Measurements from ENCODE around the gene RASAL2. TPM values are rescaled to one million over a fixed set of nuclear protein-coding genes. Genes with fewer than 3 reads are reported as not detected.

The RASAL2 gene
- total RNA-seq, 1 experiment from 2014 or later: 32.4 TPM

DNA sequence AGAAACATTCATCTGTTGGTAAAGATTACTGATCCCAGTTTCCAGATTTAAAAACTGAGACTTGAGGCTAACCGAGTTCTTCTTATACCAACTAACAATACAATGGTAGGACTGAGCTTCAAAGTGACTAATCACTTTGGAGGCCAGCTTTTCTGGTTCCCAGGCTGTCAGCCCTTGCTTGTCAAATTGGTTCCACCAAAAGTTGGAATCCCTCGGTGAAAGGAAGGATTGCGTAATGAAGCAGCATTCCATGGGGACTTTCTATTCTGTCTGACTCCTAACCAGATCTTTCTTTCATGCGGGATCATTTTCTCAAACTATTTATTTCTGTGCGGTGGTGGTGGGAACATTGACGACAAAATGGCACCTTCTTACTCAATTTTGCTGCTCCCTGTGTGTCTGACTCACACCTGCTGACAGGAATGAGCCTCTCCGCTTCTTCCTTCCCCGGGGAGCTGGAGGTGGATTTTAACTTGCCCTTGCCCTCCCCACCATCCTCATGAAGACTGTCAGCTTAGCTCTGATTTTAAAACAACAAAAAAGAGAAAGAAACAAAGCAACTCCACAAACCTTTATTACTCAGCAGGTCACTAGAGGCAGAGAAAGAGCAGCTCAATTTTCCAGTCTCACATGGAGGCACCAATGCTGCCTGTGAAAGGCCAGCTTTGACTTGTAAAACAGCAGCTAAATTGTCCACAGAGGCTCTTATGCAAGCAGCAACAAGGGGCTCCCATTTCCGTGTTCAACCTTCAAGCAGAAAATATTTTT lies 32.9 kb upstream of the RASAL2 start:
- BruUV-seq (replicated peaks): no TSS peak
- Mint-ChIP-seq H3K4me1 (ENCODE audit: low read depth, unreplicated experiment) (peaks cover 36% of the 10 kb centered on the region), H3K36me3 (ENCODE audit: insufficient read depth, unreplicated experiment) (no peaks in the 10 kb centered on the region), H3K9me3 (ENCODE audit: low read depth, unreplicated experiment) (no peaks in the 10 kb centered on the region), H3K27ac (ENCODE audit: unreplicated experiment) (peak overlapping the region; percentile 48), H3K4me3 (ENCODE audit: low read depth, unreplicated experiment) (peak overlapping the region; percentile 42), H3K27me3 (ENCODE audit: unreplicated experiment) (no peaks in the 10 kb centered on the region)
- peak; percentile 38 for DNase-seq
- intact Hi-C loops (cut with micrococcal nuclease; ENCODE audit: unreplicated experiment): no loop called here
- TF ChIP-seq, protein P1, sequence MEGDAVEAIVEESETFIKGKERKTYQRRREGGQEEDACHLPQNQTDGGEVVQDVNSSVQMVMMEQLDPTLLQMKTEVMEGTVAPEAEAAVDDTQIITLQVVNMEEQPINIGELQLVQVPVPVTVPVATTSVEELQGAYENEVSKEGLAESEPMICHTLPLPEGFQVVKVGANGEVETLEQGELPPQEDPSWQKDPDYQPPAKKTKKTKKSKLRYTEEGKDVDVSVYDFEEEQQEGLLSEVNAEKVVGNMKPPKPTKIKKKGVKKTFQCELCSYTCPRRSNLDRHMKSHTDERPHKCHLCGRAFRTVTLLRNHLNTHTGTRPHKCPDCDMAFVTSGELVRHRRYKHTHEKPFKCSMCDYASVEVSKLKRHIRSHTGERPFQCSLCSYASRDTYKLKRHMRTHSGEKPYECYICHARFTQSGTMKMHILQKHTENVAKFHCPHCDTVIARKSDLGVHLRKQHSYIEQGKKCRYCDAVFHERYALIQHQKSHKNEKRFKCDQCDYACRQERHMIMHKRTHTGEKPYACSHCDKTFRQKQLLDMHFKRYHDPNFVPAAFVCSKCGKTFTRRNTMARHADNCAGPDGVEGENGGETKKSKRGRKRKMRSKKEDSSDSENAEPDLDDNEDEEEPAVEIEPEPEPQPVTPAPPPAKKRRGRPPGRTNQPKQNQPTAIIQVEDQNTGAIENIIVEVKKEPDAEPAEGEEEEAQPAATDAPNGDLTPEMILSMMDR (IDR thresholded peaks at IDR 0.05; ENCODE audit: unreplicated experiment): no peak
- CTCF ChIA-PET: interaction anchor here (0.7 to 1.5 kb wide), 10 partner anchors 10 to 891 kb away, joined by 3 to 7 read pairs (median 3); no protein-coding TSS in a partner anchor

DNA sequence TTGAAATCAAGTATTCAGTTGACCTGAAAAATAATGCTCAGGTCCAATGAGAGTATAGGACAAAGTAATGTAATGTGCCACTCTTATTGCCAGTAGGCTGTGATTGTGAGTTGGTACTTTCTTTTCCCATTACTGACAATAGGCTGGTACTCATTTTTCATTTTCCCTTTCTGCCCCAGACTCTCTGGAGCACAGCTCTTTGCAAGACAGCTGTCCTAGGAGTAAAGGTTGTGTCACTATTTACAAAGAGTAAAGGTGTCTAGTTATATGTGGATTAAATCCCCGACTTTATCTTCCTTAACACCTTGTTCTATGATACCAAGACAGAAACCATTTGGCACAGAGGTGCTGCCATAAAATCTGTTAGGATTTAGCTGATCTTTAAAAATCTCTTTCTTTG lies 32.3 kb upstream of the RASAL2 start:
- CTCF ChIA-PET: interaction anchor here (0.7 to 1.5 kb wide), 10 partner anchors 10 to 890 kb away, joined by 3 to 7 read pairs (median 3); no protein-coding TSS in a partner anchor
- H3K36me3 Mint-ChIP-seq (ENCODE audit: insufficient read depth, unreplicated experiment): no peaks in the 10 kb centered on the region
- H3K27me3 Mint-ChIP-seq (ENCODE audit: unreplicated experiment): no peaks in the 10 kb centered on the region
- no peak overlapping the region for H3K27ac Mint-ChIP-seq (ENCODE audit: unreplicated experiment)
- TF ChIP-seq, protein P1 (IDR thresholded peaks at IDR 0.05; ENCODE audit: unreplicated experiment): no peak
- intact Hi-C loops (cut with micrococcal nuclease; ENCODE audit: unreplicated experiment): no loop called here
- H3K4me1 Mint-ChIP-seq (ENCODE audit: low read depth, unreplicated experiment): peaks cover 29% of the 10 kb centered on the region
- no peak overlapping the region for H3K4me3 Mint-ChIP-seq (ENCODE audit: low read depth, unreplicated experiment)
- BruUV-seq (replicated peaks): no TSS peak
- DNase-seq: no peak
- no peaks in the 10 kb centered on the region for H3K9me3 Mint-ChIP-seq (ENCODE audit: low read depth, unreplicated experiment)

DNA sequence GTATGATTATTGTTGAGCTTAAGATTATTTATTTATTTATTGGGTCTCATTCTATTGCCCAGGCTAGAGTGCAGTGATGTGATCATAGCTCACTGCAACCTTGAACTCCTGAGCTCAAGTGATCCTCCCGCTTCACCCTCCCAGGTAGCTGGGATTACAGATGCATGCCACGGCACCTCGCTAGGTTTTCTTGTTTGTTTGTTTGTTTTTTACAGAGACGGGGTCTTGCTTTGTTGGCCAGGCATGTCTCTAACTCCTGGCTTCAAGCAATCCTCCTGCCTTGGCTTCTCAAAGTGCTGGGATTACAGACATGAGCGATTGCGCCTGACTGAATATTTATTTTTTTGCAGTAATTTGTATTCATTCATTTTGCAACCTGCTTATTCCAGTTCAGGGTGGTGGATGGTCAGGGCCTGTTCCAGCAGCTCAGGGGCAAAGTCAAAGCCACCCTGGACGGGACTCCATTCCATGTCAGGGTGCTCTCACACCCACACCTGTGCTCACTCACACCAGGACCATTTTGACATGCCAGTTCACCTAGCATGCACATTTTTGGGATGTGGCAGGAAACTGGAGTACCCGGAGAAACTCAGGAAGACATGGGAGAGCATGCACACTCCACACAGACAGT lies 29.6 kb upstream of the RASAL2 start:
- intact Hi-C loops (cut with micrococcal nuclease; ENCODE audit: unreplicated experiment): no loop called here
- Mint-ChIP-seq H3K4me3 (ENCODE audit: low read depth, unreplicated experiment) (no peak overlapping the region), H3K4me1 (ENCODE audit: low read depth, unreplicated experiment) (peaks cover 14% of the 10 kb centered on the region), H3K9me3 (ENCODE audit: low read depth, unreplicated experiment) (no peaks in the 10 kb centered on the region), H3K27me3 (ENCODE audit: unreplicated experiment) (no peaks in the 10 kb centered on the region), H3K36me3 (ENCODE audit: insufficient read depth, unreplicated experiment) (no peaks in the 10 kb centered on the region), H3K27ac (ENCODE audit: unreplicated experiment) (no peak overlapping the region)
- no TSS peak for BruUV-seq (replicated peaks)
- CTCF ChIA-PET: no interaction called here
- no peak for DNase-seq
- TF ChIP-seq, protein P1 (IDR thresholded peaks at IDR 0.05; ENCODE audit: unreplicated experiment): no peak

DNA sequence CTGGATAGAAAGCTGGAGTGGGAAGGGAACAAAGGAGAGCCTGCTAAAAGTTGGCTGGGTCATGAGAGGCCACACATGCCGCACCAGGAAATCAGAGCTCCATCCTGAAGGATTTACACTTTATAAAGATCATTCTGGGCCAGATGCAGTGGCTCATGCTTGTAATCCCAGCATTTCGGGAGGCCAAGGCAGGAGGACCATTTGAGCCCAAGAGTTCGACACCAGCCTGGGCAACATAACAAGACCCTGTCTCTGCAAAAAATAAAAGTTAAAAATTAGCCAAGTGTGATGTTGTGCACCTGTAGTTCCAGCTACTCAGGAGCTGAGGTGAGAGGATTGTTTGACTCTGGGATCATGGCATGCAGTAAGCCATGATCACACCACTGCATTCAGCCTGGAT lies 28.7 kb upstream of the RASAL2 start:
- Mint-ChIP-seq H3K27ac (ENCODE audit: unreplicated experiment) (no peak overlapping the region), H3K36me3 (ENCODE audit: insufficient read depth, unreplicated experiment) (no peaks in the 10 kb centered on the region), H3K27me3 (ENCODE audit: unreplicated experiment) (no peaks in the 10 kb centered on the region), H3K4me3 (ENCODE audit: low read depth, unreplicated experiment) (no peak overlapping the region), H3K9me3 (ENCODE audit: low read depth, unreplicated experiment) (no peaks in the 10 kb centered on the region), H3K4me1 (ENCODE audit: low read depth, unreplicated experiment) (peaks cover 13% of the 10 kb centered on the region)
- intact Hi-C loops (cut with micrococcal nuclease; ENCODE audit: unreplicated experiment): no loop called here
- CTCF ChIA-PET: no interaction called here
- DNase-seq: no peak
- no TSS peak for BruUV-seq (replicated peaks)
- TF ChIP-seq, protein P1 (IDR thresholded peaks at IDR 0.05; ENCODE audit: unreplicated experiment): no peak
